GM12875 (cell line): ENCODE measurements around the gene HERC4.

ENCODE experiments used
- H3K4me3 ChIP-seq: one replicate; pipeline ENCODE4 v1.5.1; 2011; ENCODE audit warnings: low read depth, low read length, control low read depth
- CTCF ChIP-seq: IDR thresholded peaks from 2 replicates; pipeline ENCODE4 v1.5.1; 2011; ENCODE audit warnings: low read depth, mild to moderate bottlenecking, control low read depth, inconsistent platforms, low read length, moderate library complexity, borderline replicate concordance; ENCODE audit not compliant: insufficient read depth

HERC4 gene

GRCh38 chr10:67926951-67927350, 148.1 kb downstream of the HERC4 start:
- TF ChIP-seq CTCF: no peak
- no peak overlapping the region for H3K4me3 ChIP-seq

- no peak overlapping the region for H3K4me3 ChIP-seq
- no peak for TF ChIP-seq CTCF
Measured at GRCh38 chr10:67925449-67926005, 149.6 kb downstream of the HERC4 start.

GRCh38 chr10:67924136-67924535, 150.9 kb downstream of the HERC4 start:
- TF ChIP-seq CTCF: no peak
- H3K4me3 ChIP-seq: no peak overlapping the region

GRCh38 chr10:67923551-67923950, 151.5 kb downstream of the HERC4 start:
- no peak for TF ChIP-seq CTCF
- H3K4me3 ChIP-seq: no peak overlapping the region

- H3K4me3 ChIP-seq: no peak overlapping the region
- TF ChIP-seq CTCF: no peak
Measured at GRCh38 chr10:67921065-67921464, 154.0 kb downstream of the HERC4 start.

- TF ChIP-seq CTCF: no peak
- no peak overlapping the region for H3K4me3 ChIP-seq
Measured at GRCh38 chr10:67917679-67918078, 157.4 kb downstream of the HERC4 start.

- no peak for TF ChIP-seq CTCF
- H3K4me3 ChIP-seq: no peak overlapping the region
Measured at GRCh38 chr10:67917169-67917568, 157.9 kb downstream of the HERC4 start.
